ENCODE data around the gene SSBP2. TPM values are rescaled to one million over a fixed set of nuclear protein-coding genes. Genes with fewer than 3 reads are reported as not detected.

Gene SSBP2
- total and polyA plus RNA-seq, 2 donors (not counting 3 experiments of a cell fraction or from before 2014, with no cell fraction given) = 9.6 to 11.5 TPM

DNA sequence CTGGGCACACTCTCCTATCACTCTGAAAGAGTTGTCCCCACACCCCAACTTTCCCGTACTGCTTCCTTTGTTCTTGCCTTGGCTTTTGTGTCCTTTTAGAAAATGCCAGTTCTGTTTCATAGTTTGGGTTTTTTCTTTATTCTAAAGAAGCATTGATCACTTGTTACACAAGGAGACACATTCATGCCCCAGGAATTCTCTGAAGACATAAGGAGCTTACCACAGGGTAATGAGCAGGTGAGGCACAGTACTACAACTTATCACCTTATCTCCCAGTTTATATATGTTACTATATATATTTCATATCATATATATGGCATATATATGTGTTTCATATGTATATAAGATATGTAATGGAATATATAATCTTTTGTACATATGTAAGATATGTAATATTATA, 6.5 kb upstream of the SSBP2 start:
- ChIA-PET CTCF (no interaction called here), POLR2A (no interaction called here)
- Histone ChIP-seq H3K4me3 (replicated peaks in 1 of 3; ENCODE audit: insufficient read depth in 1 of 3, low read depth in 1 of 3, low read length in 3 of 3) (no peak overlapping the region), H3K4me2 (ENCODE audit: insufficient read depth, low read length) (no peak overlapping the region), H3K27ac (ENCODE audit: insufficient read depth, low read depth, low read length) (no peak overlapping the region), H3K9ac (replicated peaks; ENCODE audit: extremely low read depth, insufficient read depth, low read length) (no peak overlapping the region), H3K79me2 (ENCODE audit: control insufficient read depth, insufficient read depth, low read length) (no peaks in the 10 kb centered on the region), H3K9me1 (replicated peaks; ENCODE audit: control insufficient read depth, extremely low read depth, insufficient read depth, low read length) (no peaks in the 10 kb centered on the region), H2AFZ (ENCODE audit: low read depth, low read length) (no peak overlapping the region), H4K20me1 (replicated peaks; ENCODE audit: control insufficient read depth, extremely low read depth, insufficient read depth, low read length) (no peaks in the 10 kb centered on the region), H3K9me3 (replicated peaks; ENCODE audit: control insufficient read depth, insufficient read depth, low read length) (no peaks in the 10 kb centered on the region), H3K36me3 (ENCODE audit: control insufficient read depth in 2 of 2, extremely low read depth in 1 of 2, insufficient read depth in 2 of 2, low read length in 2 of 2) (no peaks in the 10 kb centered on the region), H3K27me3 (ENCODE audit: control insufficient read depth in 2 of 2, insufficient read depth in 2 of 2, low read length in 2 of 2) (no peaks in the 10 kb centered on the region), H3K4me1 (ENCODE audit: control insufficient read depth, extremely low read depth, insufficient read depth, low read length) (peaks cover 13% of the 10 kb centered on the region)
- intact Hi-C loops (cut with micrococcal nuclease) (loop anchor here (10.0 kb wide), 1 partner anchor 793 kb away; the partner anchor contains the start of gene RASGRF2), dilution Hi-C loops (cut with MboI; ENCODE audit: extremely low pct_ligation_motif_present, low sequenced_read_pairs) (no loop called here)
- no TSS peak for BruUV-seq (replicated peaks)
- no peak for TF ChIP-seq CTCF (IDR thresholded peaks at IDR 0.05; ENCODE audit: extremely low read depth in 1 of 2, insufficient read depth in 1 of 2, low read depth in 1 of 2, low read length in 2 of 2)
- TF ChIP-seq MYC (IDR thresholded peaks at IDR 0.05; ENCODE audit: low read depth, low read length) = no peak
- no peak for TF ChIP-seq JUN (IDR thresholded peaks at IDR 0.05; ENCODE audit: borderline replicate concordance, insufficient read depth, insufficient read length, low read depth)
- no peak for TF ChIP-seq POLR2A (IDR thresholded peaks at IDR 0.05; ENCODE audit: low read depth, low read length)
- no peak for TF ChIP-seq MAX (IDR thresholded peaks at IDR 0.05; ENCODE audit: insufficient read depth, insufficient read length)
- TF ChIP-seq POLR2AphosphoS5 (IDR thresholded peaks at IDR 0.05; ENCODE audit: insufficient read depth, low read depth, low read length) = no peak
- no peak for TF ChIP-seq FOS (IDR thresholded peaks at IDR 0.05; ENCODE audit: borderline replicate concordance, insufficient read depth, low read length)
- TF ChIP-seq GATA2 (IDR thresholded peaks at IDR 0.05; ENCODE audit: insufficient read depth, insufficient read length, low read depth, low read length) = no peak
- TF ChIP-seq EZH2 (IDR thresholded peaks at IDR 0.05; ENCODE audit: borderline replicate concordance, low read depth, low read length, severe bottlenecking) = no peak
- FAIRE-seq (no peak), DNase-seq (ENCODE audit: low read depth, low spot score) (no peak)
